Measurements from ENCODE around the gene OPA1. TPM values are rescaled to one million over a fixed set of nuclear protein-coding genes. Genes with fewer than 3 reads are reported as not detected.

Gene OPA1
- total and polyA plus RNA-seq, 2 of the 4 experiments (the other 2 are of a cell fraction): 17.8 to 73.7 TPM

DNA sequence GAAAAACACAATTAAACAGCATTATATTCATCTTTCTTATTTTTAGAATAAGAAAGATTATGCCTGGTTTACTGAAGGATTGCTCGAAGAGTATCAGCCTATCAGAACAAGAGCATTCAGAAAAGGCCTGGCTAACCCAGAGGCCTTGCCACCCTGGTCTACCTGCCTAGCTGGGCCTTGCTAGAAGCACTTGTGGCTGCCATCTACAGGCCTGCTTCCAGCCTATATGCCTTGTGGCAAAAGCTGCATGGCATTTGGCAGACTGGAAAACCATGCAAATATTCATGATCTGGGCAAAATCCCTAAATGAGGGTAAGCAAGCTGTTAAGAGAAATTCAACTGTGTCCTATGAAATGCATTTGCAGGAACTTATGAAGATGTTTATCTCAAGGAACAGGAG lies 29.0 kb upstream of the OPA1 start:
- Histone ChIP-seq H2AK9ac (replicated peaks; ENCODE audit: low read depth, low read length, poor library complexity) (no peak overlapping the region), H3K9me1 (ENCODE audit: insufficient read depth, low read length) (no peaks in the 10 kb centered on the region), H2BK15ac (ENCODE audit: low read depth, low read length) (no peak overlapping the region), H2BK5ac (ENCODE audit: low read depth, low read length, poor library complexity, severe bottlenecking) (no peak overlapping the region), H3K56ac (ENCODE audit: extremely low read depth, insufficient read depth, low read length) (no peak overlapping the region), H2BK20ac (ENCODE audit: low read depth, low read length) (no peak overlapping the region), H3K4me2 (ENCODE audit: low read depth, low read length) (no peak overlapping the region), H3K4ac (ENCODE audit: low read depth, low read length) (no peak overlapping the region), H3K27ac (ENCODE audit: insufficient read depth, low read length) (no peak overlapping the region), H3K4me3 (ENCODE audit: insufficient read depth, low read depth, low read length) (no peak overlapping the region), H3K14ac (replicated peaks; ENCODE audit: low read depth, low read length) (no peak overlapping the region), H3K27me3 (ENCODE audit: control insufficient read depth, insufficient read depth, low read length) (0 out of 2 replicates have a peak, but pooled peaks cover 2% of the 10 kb centered on the region), H3K36me3 (ENCODE audit: control insufficient read depth, insufficient read depth, low read length) (no peaks in the 10 kb centered on the region), H4K5ac (ENCODE audit: low read depth, low read length) (no peak overlapping the region), H3K9ac (ENCODE audit: low read depth, low read length) (no peak overlapping the region), H2AFZ (replicated peaks; ENCODE audit: low read length, poor library complexity) (no peak overlapping the region), H3K18ac (ENCODE audit: low read depth, low read length) (no peak overlapping the region), H2BK120ac (ENCODE audit: low read depth, low read length) (no peak overlapping the region), H3K79me1 (ENCODE audit: low read depth in 1 of 2, low read length in 2 of 2) (no peaks in the 10 kb centered on the region), H2AK5ac (ENCODE audit: low read depth, low read length) (no peak overlapping the region), H4K20me1 (ENCODE audit: insufficient read depth, low read length) (no peaks in the 10 kb centered on the region), H4K91ac (ENCODE audit: insufficient read depth, low read depth, low read length) (no peak overlapping the region), H3K9me3 (ENCODE audit: control insufficient read depth, insufficient read depth, low read length) (no peaks in the 10 kb centered on the region), H4K8ac (ENCODE audit: low read depth in 2 of 2, low read length in 2 of 2) (no peak overlapping the region), H3K23ac (ENCODE audit: low read depth, low read length) (no peak overlapping the region), H3K4me1 (ENCODE audit: control insufficient read depth, insufficient read depth, low read length) (no peaks in the 10 kb centered on the region)
- TF ChIP-seq, protein P1, sequence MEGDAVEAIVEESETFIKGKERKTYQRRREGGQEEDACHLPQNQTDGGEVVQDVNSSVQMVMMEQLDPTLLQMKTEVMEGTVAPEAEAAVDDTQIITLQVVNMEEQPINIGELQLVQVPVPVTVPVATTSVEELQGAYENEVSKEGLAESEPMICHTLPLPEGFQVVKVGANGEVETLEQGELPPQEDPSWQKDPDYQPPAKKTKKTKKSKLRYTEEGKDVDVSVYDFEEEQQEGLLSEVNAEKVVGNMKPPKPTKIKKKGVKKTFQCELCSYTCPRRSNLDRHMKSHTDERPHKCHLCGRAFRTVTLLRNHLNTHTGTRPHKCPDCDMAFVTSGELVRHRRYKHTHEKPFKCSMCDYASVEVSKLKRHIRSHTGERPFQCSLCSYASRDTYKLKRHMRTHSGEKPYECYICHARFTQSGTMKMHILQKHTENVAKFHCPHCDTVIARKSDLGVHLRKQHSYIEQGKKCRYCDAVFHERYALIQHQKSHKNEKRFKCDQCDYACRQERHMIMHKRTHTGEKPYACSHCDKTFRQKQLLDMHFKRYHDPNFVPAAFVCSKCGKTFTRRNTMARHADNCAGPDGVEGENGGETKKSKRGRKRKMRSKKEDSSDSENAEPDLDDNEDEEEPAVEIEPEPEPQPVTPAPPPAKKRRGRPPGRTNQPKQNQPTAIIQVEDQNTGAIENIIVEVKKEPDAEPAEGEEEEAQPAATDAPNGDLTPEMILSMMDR (conservative IDR thresholded peaks at IDR 0.05; ENCODE audit: low read depth, low read length): no peak
- TF ChIP-seq CEBPB (IDR thresholded peaks at IDR 0.05; ENCODE audit: low read depth, low read length): no peak
- no peak for TF ChIP-seq MAZ (IDR thresholded peaks at IDR 0.05; ENCODE audit: borderline replicate concordance, low read depth, low read length)
- no peak for TF ChIP-seq RFX5 (IDR thresholded peaks at IDR 0.05; ENCODE audit: low read depth, low read length)
- no peak for TF ChIP-seq FOS (IDR thresholded peaks at IDR 0.05; ENCODE audit: low read depth, low read length)
- TF ChIP-seq BHLHE40 (IDR thresholded peaks at IDR 0.05; ENCODE audit: low read depth, low read length): no peak
- no peak for TF ChIP-seq RAD21 (IDR thresholded peaks at IDR 0.05; ENCODE audit: low read length)
- no peak for TF ChIP-seq SMC3 (IDR thresholded peaks at IDR 0.05; ENCODE audit: low read depth, low read length)
- TF ChIP-seq, protein P2, sequence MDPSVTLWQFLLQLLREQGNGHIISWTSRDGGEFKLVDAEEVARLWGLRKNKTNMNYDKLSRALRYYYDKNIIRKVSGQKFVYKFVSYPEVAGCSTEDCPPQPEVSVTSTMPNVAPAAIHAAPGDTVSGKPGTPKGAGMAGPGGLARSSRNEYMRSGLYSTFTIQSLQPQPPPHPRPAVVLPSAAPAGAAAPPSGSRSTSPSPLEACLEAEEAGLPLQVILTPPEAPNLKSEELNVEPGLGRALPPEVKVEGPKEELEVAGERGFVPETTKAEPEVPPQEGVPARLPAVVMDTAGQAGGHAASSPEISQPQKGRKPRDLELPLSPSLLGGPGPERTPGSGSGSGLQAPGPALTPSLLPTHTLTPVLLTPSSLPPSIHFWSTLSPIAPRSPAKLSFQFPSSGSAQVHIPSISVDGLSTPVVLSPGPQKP (IDR thresholded peaks at IDR 0.05; ENCODE audit: borderline replicate concordance, low read depth, low read length): no peak
- TF ChIP-seq, protein P3, sequence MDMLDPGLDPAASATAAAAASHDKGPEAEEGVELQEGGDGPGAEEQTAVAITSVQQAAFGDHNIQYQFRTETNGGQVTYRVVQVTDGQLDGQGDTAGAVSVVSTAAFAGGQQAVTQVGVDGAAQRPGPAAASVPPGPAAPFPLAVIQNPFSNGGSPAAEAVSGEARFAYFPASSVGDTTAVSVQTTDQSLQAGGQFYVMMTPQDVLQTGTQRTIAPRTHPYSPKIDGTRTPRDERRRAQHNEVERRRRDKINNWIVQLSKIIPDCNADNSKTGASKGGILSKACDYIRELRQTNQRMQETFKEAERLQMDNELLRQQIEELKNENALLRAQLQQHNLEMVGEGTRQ (IDR thresholded peaks at IDR 0.05; ENCODE audit: low read depth, low read length): no peak
- no peak for TF ChIP-seq RCOR1 (IDR thresholded peaks at IDR 0.05; ENCODE audit: insufficient replicate concordance, low read length)
- no peak for TF ChIP-seq CHD1 (IDR thresholded peaks at IDR 0.05; ENCODE audit: low read depth, low read length)
- ChIA-PET CTCF (no interaction called here), POLR2A (ENCODE audit: unreplicated experiment) (no interaction called here)
- intact Hi-C loops (cut with micrococcal nuclease): no loop called here
- in situ Hi-C loops (cut with MboI; ENCODE audit: low sequenced_read_pairs): no loop called here
- WGBS, 2 experiments (ENCODE audit: extremely low coverage in 2 of 2, insufficient read length in 1 of 2): no CpG with 5 or more reads among the region's 1 CpG
- dilution Hi-C loops (cut with HindIII; ENCODE audit: low sequenced_read_pairs, unreplicated experiment): no loop called here
- no TSS peak for BruUV-seq (replicated peaks)
- DNase-seq (no peak), ATAC-seq (ENCODE audit: low read depth) (no peak)
